Fibroblast of skin of scalp (primary cell): ENCODE results near the gene MAGEC3. TPM values are rescaled to one million over a fixed set of nuclear protein-coding genes. Genes with fewer than 3 reads are reported as not detected.
"Not testable (repeated sequence)": the region's sequence is repeated elsewhere in the genome, so short reads cannot be mapped to it uniquely, and the experiment has no call there.

ENCODE experiments used
- DNase-seq: peaks from one replicate; pipeline ENCODE4 v3.0.0-alpha.2; 2013
- polyA plus RNA-seq, 2 experiments: library from polyadenylated mRNA; unstranded; fragments of 120-200 nt; gene quantifications; one replicate each; pipeline ENCODE4 v1.2.1, GENCODE V29; 2013; ENCODE audit not compliant: insufficient read length in 2 of 2

The MAGEC3 gene, protein sequence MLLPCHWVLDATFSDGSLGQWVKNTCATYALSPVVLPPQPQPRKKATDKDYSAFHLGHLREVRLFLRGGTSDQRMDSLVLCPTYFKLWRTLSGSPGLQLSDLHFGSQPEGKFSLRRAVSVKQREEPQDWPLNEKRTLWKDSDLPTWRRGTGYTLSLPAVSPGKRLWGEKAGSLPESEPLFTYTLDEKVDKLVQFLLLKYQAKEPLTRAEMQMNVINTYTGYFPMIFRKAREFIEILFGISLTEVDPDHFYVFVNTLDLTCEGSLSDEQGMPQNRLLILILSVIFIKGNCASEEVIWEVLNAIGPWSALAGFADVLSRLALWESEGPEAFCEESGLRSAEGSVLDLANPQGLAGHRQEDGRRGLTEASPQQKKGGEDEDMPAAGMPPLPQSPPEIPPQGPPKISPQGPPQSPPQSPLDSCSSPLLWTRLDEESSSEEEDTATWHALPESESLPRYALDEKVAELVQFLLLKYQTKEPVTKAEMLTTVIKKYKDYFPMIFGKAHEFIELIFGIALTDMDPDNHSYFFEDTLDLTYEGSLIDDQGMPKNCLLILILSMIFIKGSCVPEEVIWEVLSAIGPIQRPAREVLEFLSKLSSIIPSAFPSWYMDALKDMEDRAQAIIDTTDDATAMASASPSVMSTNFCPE
- not detected for polyA plus RNA-seq (2013, experiment 1 of 2; ENCODE audit: insufficient read length)
- not detected for polyA plus RNA-seq (2013, experiment 2 of 2; ENCODE audit: insufficient read length)

DNA sequence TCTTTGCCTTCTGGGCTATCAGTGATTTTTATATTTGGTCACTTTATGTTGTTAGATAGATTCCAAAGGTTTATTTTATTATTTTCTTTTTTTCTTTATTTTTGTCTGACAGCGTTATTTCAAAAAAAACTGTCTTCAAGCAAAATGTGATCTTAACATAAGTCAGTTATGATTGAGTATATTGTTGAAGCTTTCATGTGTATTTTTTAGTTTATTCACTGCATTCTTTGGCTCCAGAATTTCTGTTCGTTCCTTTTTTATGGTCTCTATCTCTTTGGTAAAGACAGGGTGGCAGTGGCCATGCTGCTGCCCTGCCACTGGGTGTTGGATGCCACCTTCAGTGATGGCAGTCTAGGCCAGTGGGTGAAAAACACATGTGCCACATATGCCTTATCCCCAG is at the start of gene MAGEC3:
TSS of gene MAGEC3 (plus strand) at position 301 of the 400 bp plus-strand sequence. CDS start at position 301, 0 bp downstream.
- no peak for DNase-seq

GRCh38 chrX:141791856-141792255 is 46.3 kb upstream of the MAGEC3 start:
- DNase-seq, result peak; percentile 5

GRCh38 chrX:141811438-141811837 is 26.7 kb upstream of the MAGEC3 start:
- no peak for DNase-seq

DNA sequence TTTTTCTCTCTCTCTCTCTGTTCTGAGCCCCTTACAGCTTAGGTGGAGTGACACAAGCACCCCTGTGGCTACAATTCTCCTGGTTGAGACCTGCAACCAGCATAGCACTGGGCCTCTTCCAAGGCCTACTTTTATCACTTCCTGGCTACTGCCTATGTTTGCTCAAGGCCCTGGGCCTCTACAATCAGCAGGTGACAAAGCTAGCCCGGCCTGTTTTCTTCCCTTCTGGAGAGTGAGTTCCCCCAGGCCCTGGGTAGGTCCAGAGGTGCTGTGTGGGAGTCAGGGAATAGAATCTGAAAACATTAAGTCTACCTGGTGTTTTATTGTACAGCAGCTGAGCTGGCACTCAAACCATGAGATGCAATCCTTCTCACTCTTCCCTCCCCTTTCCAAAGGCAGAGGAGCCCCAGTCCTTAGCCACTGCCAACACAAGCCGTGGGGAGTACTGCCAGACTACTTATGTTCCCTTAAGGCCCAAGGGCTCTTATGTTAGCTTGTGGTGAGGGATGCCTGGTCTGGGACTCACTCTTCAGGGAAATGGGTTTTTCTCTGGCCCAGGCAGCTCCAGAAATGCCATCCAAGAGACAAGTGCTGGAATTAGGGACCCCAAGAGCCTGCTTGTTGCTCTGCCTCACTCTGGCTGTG is 23.8 kb upstream of the MAGEC3 start:
- DNase-seq, result no peak

DNA sequence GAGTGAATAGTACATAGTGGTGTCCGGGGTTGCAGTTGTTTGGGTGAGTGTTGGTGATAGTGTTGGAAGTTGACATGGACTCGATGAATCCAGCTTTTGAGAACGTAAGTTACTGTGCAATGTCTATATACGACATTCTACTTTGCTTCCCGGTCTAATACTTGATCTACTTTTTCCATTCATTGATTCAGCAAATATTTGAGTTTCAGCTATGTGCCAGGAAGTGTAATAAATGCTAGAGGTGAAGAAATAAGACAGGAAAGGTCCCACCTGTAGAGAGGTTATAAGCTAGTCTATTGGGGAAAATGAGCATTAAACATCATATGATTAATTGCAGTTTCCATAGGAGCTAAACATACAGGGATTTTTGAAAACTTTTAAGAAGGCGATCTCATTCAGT is 22.2 kb upstream of the MAGEC3 start:
- DNase-seq, result no peak

GRCh38 chrX:141832247-141832646 is 5.9 kb upstream of the MAGEC3 start:
- DNase-seq, result no peak

DNA sequence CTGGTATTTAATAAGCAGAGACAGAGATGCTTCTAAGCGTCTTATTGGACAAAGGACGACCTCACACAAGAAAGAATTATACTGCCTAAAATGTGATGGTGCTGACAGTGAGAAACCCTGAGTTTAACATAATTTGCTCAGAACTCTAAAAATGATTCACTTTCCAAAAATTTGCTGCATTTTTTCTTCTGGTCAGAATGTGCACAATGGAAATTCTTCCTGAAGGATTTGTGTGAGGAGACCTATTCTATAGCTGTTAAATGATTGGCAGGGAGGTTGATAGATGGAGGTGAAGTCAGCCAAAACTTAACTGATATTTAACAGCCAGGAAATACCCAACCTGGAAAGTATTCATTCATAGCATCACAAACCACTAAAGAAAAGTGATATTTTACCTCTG is 1.7 kb downstream of the MAGEC3 start:
- DNase-seq, result peak; percentile 0

DNA sequence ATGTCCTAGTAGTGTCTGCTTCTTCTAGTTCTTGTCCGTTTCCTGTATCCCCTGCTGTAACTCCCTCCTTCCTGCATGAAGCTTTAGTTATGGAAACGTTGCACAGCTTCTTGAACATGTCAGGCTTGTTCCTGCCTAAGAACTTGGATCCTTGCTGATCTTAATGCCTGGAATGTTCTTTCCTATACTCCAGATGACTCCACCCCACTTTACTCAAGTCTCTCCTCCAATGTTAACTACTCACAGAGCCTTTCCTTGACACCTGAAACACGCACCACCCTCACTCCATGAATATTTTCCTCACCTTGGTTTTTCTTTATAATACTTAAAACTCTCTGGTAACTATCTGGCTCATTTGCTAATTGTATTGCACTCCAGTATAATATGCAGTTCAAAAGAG is 19.4 kb downstream of the MAGEC3 start:
- DNase-seq, result no peak

GRCh38 chrX:141879616-141880015 is 41.5 kb downstream of the MAGEC3 start:
- DNase-seq, result no peak

- not testable (repeated sequence) for DNase-seq
Observed at GRCh38 chrX:141888811-141889210, 50.7 kb downstream of the MAGEC3 start.

- DNase-seq, result no peak
Observed at GRCh38 chrX:141894733-141895132, 56.6 kb downstream of the MAGEC3 start.

DNA sequence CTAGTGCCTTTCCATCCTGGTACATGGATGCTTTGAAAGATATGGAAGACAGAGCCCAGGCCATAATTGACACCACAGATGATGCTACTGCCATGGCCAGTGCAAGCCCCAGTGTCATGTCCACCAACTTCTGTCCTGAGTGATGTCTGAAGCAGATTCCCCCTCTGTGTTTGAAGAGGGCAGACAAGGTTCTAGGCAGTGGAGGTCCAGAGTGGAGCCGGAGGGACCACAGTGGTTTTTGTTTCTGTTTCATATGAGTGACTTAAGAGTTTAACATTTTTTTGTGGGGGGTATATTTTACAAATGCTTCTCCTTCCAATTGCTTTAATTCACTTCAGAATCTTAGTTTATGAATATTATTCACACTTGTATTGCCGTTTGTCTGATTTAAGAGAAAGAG is 59.6 kb downstream of the MAGEC3 start:
- no peak for DNase-seq

DNA sequence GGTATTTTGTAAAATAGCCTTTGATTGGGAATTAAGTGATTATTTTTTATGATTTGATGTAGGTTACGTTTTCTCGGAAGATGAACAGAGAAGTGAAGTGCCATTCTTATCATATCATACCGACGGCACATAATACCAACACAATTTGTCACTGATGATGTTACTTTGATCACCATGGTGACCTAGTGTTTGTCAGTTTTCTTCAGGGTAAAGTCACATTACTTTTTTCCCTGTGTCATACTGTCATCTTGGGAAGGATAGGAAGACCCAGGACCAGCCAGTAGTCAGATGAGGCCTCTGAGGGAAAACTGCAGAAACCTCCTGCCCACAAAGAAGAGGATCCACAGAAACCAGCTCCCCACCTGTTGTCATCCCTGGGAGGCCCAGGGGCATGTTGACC is 64.2 kb downstream of the MAGEC3 start:
- no peak for DNase-seq

DNA sequence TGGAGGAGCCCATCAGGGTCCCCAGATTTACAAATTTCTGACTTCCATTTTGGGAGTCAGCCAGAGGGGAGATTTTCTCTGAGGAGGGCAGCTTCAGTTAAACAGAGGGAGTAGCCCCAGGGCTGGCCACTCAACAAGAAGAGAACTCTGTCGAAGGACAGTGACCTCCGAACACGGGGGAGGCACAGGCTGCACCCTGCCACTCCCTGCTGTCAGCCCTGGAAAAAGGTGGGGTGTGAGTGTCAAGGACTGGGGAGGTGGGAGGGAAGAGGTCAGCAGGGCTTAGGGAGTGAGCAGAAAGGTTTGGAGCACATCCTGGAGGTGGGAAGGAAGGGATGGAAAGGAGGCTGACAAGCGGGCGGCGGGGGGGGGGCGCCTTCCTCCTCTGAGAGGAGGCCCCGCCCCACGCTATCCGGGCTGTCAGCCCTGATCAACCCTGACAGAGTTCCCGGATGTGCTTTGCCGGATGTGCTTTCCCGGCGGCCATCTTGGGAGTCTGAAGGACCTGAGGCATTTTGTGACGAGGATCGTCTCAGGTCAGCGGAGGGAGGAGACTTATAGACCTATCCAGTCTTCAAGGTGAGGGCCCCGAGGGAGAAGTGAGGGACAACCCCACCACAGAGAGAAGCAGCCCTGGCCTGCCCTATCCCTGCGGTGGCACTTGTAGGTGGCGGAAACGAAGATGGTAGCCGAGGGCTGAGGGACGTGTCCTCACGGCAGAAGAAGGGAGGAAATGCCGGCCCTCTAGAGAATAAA is 65.5 kb downstream of the MAGEC3 start, which contains the start of gene MAGEC1:
TSS of gene MAGEC1 (plus strand) at position 495 of the 756 bp plus-strand sequence. CDS start 1,179 bp downstream, outside the sequence.
- DNase-seq, result no peak

GRCh38 chrX:141904262-141904661 is 66.1 kb downstream of the MAGEC3 start:
- no peak for DNase-seq

- DNase-seq, result no peak
Observed at GRCh38 chrX:141917801-141918200, 79.7 kb downstream of the MAGEC3 start.

- no peak for DNase-seq
Observed at GRCh38 chrX:141924293-141924692, 86.2 kb downstream of the MAGEC3 start.

DNA sequence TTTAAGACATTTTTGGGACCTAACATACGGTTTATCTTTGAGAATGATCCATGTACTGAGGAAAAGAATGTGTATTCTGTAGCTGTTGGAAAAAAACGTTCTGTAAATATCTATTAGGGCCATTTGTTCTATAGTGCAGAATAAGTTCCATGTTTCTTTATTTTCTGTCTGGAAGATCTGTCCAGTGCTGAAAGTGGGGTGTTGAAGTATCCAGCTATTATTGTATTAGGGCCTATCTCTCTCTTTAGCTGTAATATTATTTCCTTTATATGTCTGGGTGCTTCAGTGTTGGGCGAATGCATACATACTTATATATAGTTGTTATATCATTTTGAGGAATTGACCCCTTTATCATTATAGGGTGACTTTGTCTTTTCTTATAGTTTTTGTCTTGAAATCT is 90.3 kb downstream of the MAGEC3 start:
- DNase-seq, result no peak

GRCh38 chrX:141934059-141934641 is 96.0 kb downstream of the MAGEC3 start:
- no peak for DNase-seq

- no peak for DNase-seq
Observed at GRCh38 chrX:141935645-141936044, 97.5 kb downstream of the MAGEC3 start.

- DNase-seq, result no peak
Observed at GRCh38 chrX:141936080-141936479, 98.0 kb downstream of the MAGEC3 start.

GRCh38 chrX:141941234-141941633 is 103.1 kb downstream of the MAGEC3 start:
- no peak for DNase-seq
